GM18861 (cell line): ENCODE results near the gene PRLH.
A peak's percentile ranks its signal among the peaks of the same experiment; 100 is the strongest.

Experiments used
- ATAC-seq: cut with Tn5 transposase; IDR thresholded peaks from one replicate; pipeline ENCODE4 v1.9.1; 2021; ENCODE audit not compliant: unreplicated experiment

Gene PRLH

DNA sequence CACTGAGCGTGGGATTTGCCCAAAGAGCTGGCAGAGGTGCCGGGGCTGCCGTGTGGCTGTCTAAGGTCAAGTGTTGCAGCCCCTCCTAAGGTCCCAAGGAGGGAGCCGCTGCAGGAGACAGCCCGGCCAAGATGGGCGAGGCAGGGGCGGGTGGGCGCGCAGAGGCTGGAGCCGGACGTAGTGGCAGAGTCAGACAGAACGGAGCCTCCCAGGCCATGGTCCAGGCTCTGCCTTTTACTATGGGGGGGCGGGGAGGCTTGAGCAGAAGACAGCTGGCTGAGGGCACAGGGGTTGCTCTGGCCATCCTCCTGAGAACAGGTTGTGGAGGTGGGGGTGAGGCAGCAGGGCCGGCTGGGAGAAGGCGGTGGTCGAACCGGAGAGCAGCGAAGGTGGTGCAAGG, 27.5 kb upstream of the PRLH start:
- no peak for ATAC-seq

DNA sequence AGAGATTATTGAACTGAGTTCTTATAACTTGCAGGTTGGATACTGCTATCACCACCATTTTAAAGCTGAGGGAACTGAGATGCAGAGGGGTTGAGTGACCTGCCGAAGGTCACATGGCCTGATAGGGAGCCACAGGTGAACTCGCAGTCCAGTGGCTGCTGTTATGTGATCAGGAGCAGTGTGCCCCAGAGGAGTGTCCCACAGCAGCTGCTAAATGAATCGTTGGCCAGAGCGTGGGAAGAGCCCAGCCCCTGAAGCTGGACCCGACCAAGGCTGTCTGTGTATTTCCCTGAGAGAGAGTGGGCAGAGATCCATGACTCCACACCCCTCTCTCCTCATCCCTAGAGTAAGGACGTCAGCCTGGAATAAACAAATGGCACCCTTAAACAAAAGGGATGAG, 26.7 kb upstream of the PRLH start:
- no peak for ATAC-seq

DNA sequence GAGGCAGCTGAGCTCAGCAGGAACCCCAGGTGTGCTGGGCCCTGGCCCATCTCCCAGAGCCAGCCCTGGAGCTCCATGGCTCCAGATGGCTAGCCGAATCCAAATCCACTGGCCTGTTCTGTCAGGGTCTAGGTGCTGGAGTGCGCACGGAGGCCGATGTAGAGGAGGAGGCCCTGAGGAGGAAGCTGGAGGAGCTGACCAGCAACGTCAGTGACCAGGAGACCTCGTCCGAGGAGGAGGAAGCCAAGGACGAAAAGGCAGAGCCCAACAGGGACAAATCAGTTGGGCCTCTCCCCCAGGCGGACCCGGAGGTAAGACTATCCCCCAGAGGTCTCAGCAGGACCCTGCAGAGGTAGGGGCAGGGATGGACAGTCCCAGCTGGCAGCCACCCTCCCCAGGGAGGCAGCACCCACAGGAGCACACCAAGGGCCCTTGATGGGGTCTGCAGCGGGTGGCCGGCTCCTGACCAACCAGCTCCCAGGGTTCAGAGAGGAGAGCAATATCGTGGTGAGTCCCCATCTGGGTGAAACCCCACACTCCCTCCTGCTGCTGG, 26.1 kb upstream of the PRLH start:
- ATAC-seq, result no peak

DNA sequence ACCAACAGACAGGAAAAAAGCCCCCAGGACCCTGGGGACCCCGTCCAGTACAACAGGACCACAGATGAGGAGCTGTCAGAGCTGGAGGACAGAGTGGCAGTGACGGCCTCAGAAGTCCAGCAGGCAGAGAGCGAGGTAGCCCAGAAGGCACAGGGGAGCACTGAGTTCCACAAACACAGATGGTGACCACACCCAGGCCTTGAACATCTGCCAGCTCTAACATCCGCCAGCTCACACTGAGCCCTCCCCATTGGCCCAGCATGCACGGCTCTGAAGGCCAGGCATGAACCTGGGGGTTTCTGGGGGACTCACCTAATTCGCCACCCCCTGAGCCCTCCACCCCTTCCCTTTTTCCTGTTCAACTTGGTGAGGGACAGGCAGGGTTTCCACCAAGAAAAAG, 25.6 kb upstream of the PRLH start:
- no peak for ATAC-seq

DNA sequence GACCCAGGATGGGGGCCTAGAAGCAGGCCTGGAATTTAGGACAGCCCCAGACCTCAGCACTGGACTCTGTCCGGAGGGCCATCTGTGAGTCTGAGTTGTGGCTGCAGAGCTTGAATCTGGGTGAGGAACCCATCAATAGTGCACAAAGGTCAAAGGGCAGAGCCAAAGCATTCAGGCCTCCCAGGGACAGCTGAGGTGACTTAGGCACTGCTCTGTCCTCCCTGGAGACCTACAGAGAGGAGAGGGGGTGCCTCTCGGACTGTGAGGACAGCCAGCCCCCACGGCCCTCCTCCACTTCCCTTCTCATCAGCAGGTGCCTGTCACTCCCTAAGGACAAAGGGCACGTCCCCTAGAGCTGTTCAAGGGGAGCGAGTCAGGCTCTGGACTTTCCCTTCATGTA, 25.1 kb upstream of the PRLH start:
- no peak for ATAC-seq

DNA sequence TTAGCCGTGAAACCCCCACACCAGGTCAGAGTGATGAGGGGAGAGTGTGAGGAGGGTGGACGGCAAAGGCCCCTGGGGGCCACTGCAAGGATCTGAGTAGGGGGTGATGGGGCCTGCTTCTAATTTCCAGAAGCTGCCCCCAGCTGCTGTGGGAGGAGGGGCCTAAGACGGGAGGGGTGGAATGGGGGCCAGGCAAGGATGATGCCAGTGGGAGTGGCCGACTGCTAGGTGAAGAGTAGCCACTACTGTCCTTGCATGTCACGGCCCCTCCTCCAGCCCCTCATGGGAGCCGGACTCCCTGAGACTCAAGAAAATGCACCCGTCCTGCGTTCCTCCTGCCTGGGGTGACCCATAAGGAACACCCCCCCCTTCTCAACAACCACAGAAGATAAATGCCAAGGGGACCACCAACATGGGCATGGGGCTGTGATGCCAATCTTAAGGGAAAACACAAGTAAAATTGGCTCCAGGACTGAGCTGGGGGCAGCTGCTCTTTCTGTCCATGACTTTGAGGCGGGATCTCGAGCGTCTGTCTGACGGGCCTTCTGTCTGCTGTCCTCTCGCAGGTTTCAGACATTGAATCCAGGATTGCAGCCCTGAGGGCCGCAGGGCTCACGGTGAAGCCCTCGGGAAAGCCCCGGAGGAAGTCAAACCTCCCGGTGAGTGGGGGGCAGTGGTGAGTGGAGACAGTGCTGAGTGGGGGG, 24.2 kb upstream of the PRLH start:
- ATAC-seq, result no peak

DNA sequence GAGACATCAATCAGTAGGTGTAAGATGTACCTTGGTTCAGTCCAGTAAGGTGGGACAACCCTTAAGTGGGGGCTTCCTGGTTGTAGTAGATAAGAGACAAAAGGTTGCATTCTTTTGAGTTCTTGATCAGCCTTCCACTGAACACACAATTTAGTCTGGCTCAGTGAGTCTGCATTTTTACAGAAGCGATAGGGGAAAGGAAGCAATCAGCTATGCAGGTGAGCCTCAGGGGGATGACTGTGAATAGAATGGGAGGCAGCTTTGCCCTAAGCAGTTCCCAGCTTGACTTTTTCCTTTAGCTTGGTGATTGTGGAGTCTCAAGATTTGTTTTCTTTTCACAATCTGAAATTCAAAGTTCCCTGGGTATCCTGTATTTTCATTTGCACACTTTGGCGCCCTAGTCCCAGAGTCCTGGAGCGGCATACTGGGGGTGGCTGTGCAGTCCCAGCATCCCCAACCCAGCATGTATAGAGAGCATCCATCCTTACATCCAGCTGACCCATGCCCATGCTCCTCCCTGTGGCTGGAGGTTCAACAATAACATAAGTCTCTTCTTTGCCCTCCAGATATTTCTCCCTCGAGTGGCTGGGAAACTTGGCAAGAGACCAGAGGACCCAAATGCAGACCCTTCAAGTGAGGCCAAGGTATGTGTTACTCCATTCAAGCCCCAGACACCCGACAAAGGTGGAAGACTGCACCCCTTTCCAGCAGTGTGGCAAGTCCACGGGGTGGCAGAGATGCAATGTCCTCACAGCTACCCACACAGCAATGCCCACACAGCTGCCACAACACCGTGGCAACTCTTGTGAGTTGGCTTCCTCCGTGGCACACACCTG, 20.1 kb upstream of the PRLH start:
- no peak for ATAC-seq

DNA sequence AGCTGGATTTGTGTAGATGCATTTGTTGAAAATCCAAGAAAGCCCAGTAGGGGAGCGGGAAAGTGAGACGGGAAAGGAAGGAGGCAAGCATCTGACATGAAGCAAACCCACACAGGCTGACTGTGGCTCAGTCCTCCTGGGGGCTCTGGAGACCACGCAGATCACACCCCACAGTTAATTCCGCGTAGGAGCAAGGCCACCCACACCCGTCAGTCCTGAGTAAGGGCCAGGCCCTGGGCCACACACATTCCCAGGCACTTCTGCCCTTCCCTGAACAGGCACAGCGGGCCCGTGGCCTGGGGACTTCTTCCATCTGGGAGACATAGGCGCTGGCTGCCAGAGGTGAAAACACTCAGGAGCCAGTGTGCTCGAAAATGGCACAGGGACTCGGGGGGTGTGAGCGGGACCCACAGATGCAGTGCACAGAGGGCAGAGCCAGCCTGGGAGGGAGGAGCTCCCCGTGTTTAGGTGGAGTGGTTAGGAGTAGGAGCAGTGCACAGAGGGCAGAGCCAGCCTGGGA, 19.4 kb upstream of the PRLH start:
- ATAC-seq, result no peak

DNA sequence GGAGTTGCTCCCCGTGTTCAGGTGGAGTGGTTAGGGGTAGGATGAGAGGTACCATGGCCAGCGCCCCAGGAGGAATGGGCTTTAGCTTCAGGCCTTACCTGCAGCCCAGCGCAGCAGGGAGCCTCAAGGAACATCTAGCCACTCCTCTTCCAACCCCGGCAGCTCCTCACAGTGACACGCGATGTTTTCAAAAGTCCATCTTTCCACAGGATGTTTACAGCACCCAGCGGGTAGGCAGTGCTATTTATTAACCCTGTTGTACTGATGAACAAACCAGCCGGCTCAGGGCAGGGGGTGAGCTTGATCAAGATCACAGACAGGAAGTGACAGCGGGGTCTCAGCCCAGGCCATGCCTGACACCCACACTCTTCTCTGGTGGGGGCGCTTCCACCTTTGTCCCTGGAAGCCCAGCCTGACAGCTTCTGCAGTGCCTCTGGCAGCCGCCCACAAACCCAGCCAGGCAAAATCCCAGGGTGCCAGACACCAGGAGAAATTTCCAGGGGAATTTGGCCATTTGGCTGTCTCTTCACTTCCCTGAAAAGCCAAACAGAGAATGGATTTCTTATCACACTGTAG, 18.4 kb upstream of the PRLH start:
- ATAC-seq, result no peak

DNA sequence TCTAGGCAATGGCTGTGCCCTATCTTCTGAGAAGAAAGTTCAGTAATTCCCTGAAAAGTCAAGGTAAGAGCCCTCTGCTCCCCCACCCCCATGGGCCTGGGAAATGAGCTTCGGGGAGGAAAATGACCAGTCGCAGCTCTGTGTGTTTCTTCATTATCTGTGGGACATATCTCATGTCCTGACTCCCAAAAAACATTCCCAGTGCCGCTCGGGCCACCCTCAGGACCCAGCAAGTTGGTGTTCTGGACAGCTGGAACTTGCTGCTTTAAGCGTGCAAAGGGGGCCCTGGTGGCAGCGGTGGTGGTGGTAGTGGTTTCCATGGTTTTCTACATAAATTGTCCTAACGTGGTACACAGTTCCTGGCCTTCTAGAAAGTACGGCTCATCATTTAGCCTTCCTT, 17.2 kb upstream of the PRLH start:
- no peak for ATAC-seq

DNA sequence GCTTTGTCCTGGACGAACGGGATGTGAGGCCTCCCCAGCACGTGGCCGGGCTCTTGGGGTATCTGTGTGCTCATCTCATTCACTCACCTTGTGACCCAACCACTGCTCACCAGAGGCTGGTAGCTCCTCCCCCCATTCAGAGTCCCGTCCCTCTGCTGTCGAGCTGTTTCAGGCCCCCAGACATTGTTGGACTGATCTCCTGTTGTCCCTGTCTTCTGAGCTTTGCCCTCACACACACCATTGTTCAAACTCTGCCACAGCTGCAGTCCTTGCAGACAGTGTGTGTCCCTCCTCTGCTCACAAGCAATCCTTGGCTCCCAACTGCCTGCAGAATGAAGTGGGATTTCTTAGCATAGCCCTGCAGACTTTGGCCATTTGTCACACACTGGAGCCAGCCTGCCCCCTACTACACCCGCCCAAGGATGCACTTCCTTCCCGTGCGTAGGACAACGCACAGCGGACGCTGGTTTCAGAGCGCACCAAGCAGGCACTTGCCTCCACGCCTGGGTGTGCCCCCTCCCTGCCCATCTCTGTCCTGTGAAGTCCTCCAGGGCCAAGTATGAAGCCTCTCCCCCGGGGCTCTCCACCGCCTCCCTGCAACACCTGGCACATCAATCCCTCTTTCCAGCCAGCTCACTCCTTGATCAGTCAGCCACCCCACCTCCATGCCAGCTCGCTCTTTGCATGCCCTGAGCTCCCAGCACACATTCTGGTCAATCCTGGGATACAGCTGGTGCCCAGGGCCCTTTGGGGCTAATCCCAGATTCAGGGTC, 16.5 kb upstream of the PRLH start:
- no peak for ATAC-seq

DNA sequence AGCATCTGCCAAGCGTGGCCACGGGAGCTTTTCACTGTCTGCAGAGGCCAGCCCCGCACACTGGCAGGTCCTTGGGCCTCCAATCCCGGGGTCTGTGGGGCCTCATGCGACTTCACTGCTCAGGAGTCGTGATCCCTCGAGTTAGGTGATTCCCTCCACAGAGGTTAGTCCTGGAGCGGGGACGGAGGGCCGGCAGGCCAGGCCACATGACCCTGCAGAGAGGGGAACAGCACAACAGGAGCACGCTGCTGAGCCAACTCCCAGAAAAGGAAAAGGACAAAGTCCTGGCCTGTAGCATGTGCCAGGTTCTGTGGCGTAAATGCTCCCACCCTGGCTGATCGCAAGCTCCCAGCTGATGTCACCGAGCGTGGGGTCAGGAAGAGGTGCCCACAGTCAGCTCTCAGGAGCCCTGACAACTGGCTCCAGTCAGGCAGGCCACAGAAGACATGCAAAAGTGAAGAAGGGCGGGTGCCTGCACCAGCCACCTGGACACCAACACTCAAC, 15.3 kb upstream of the PRLH start:
- ATAC-seq, result no peak

DNA sequence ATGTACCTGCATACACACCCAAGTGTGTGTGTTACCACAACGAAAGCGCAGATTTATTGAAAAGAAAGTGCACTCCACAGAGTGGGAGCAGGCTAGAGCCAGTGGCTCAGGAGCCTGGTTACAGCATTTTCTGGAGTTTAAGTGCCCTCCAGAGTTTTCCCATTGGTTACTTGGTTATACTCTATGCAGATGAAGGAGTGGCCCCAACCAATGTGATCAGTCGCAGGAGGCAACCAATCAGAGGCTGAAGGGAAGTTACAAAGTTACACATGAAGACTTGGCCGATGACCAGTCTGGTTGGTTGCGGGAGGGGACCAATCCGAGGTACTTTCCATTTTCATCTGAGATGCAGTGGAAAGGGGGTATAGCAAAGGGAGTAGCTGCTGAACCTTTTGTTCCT, 13.5 kb upstream of the PRLH start:
- no peak for ATAC-seq

DNA sequence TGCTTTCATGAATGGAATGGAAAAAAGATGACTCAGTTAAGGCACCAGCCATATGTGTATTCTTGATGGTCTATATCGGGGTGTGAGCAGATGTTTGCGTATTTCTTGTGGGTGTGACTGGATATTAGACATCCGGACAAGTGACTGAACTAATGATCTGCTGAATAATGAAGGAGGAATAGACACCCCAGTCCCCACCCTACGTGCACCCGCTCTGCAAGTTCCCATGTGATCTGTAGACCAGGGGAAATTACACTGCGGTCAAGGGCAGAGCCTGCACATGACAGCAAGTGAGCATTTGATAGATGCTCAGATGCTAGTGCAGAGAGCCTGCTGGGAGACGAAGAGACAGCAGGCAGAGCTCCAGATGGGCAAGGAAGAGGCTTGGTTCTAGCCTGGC, 12.4 kb upstream of the PRLH start:
- ATAC-seq, result no peak

DNA sequence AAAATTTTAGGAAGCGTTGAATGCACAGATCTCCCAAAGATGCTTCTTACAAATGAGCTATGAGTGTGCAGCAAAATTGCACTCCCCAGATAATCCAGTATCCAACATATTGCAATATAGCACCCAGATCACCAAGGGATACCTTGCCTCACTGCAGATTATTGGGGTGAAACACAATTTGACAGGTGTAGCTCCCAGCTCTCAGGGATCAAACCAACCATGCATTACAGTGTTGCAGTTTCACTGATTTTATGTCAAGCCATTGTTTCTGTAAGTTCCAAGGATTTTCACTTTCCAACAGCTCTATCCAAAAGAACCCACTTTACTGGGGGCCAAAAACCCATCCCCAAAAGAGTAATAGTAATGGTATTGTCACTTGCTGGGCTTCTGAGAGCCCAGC, 10.8 kb upstream of the PRLH start:
- no peak for ATAC-seq

DNA sequence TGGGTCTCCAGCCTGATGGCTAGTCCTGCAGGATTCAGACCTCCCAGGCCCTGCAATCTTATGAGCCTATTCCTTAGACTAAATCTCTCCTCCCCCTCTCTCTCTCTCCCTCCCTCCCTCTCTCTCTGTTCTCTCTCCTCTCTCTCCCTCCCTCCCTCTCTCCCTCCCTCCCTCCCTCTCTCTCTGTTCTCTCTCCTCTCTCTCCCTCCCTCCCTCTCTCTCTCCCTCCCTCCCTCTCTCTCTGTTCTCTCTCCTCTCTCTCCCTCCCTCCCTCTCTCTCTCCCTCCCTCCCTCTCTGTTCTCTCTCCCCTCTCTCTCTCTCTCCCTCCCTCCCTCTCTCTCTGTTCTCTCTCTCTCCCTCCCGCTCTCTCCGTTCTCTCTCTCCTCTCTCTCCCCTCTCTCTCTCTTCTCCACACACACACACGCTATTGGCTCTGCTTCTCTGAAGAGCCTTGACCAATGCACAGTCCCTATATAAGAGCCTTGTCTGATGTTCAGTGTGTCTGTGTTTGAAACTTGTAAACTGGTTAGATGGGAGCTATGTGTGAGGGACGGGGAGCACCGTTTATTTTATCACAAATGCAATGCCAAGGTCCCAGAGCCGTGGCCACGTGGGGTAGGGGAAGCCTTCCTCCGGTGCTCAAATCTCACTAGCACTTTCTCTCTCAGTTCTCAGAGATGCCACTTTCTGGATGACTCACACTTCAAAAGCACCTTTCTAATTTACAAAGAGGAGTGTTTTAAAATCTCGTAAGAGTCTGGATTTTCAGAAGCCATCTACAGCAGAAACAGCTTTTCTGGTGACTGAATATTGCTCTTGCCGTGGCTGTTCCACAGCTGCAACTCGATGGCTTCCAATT, 9.4 kb upstream of the PRLH start:
- ATAC-seq, result peak; percentile 94

DNA sequence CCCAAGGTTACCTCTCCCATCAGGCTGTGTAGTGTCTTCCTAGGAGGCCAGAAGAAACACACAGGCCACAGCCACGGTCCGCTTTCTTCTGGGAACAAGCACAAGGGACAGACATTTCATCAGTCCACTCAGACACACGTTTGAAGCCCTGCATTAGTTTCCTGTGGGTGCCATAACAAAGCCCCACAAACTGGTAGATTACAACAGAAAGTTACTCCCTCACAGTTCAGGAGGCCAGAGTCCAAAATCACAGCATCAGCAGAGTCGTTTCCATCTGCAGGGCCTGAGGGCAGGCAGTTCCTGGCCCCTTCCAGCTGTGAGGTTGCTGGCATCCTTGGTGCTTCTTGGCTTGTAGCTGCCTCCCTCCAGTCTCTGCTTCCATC, 8.8 kb upstream of the PRLH start:
- no peak for ATAC-seq

DNA sequence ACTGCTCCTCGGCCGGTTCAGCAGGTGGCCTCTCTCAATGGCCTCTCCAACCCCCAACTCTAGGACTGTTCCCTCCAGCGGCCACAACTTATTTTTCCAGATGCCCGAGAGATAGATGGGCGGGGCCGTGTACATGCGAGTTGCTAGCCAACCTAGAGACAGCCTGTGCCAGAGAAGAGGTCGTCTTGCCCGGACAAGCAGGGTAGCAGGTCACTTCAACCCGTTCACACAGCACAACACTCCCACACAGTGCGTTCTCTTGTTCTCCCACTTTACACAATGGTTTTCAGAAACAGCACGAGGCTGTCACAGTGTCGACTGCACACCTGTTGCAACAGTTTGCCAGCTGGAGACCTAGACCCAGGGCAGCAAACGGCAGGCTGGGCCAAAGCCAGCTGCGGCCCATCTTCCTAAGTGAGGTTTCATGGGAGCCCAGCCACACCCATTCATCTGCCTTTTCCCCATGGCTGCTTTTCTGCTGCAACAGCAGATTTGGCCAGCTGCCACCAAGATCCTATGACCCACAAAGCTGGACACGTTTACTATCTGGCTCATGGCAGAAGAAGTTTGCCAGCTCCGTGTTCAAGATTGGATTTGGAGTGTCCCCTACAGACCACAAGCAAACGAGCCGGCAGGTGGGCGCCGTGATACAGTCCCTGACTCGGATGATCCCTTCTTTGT, 7.3 kb upstream of the PRLH start:
- ATAC-seq, result no peak

DNA sequence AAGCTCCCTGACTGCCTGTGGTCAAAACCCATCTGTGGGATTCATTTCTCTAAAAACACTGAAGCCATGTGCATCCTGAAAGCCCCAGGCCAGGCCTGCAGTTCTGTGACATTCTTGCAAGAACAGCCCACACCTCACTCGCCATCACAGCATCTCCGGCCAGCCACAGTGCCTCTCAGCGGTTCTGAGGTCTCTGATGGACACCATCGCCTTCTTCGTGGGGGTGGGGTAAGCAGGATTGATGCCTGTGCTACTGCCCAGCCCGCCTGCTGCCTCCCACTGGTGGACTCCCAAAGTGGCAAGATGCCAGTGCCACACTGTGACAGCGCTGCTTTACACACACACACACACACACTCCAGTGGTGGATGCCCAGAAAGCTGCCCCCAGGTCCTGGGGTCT, 5.2 kb upstream of the PRLH start:
- ATAC-seq, result no peak
